HepG2 (cell line): ENCODE data around the gene COL18A1. TPM values are rescaled to one million over a fixed set of nuclear protein-coding genes. Genes with fewer than 3 reads are reported as not detected.

Experiments
- ATF7 ChIP-seq, 2 experiments: fragments of 450-650 bp in 1 of 2; sonication (generic) in 1 of 2; formaldehyde crosslinking in 1 of 2; IDR thresholded peaks; 2 replicates each; pipeline versions ENCODE4 v1.4.0 to v1.6.1; 2016 to 2020; ENCODE audit warnings: antibody characterized with exemption in 1 of 2, mild to moderate bottlenecking in 1 of 2, missing genetic modification reagents in 1 of 2
- ATM ChIP-seq: fragments of 450-650 bp; IDR thresholded peaks from 2 replicates; pipeline ENCODE4 v1.7.1; 2017; ENCODE audit warnings: mild to moderate bottlenecking, borderline replicate concordance
- HNF4A ChIP-seq: sonication (generic); formaldehyde crosslinking; IDR thresholded peaks from 2 replicates; pipeline ENCODE4 v1.4.0; 2020; ENCODE audit warnings: missing genetic modification reagents
- HNRNPUL1 ChIP-seq: fragments of 200-400 bp; formaldehyde crosslinking; IDR thresholded peaks from 2 replicates; pipeline ENCODE4 v1.6.1; 2017; ENCODE audit warnings: low read depth, mild to moderate bottlenecking, low read length, moderate library complexity
- KLF16 ChIP-seq, 2 experiments: sonication (generic) in 1 of 2; formaldehyde crosslinking in 1 of 2; IDR thresholded peaks; 2 replicates each; pipeline versions ENCODE4 v1.6.1 to v1.8.0; 2016 to 2023; ENCODE audit warnings: missing genetic modification reagents in 2 of 2, missing compliant biosample characterization in 1 of 2
- MIER2 ChIP-seq: IDR thresholded peaks from 2 replicates; pipeline ENCODE4 v1.6.1; 2016; ENCODE audit warnings: missing biosample characterization, missing genetic modification reagents
- PTBP1 ChIP-seq: fragments of 200-400 bp; formaldehyde crosslinking; IDR thresholded peaks from 2 replicates; pipeline ENCODE4 v1.6.1; 2018; ENCODE audit warnings: low read length, low read depth; ENCODE audit not compliant: poor library complexity, severe bottlenecking
- RAD21 ChIP-seq: fragments of 450-650 bp; formaldehyde crosslinking; IDR thresholded peaks from 2 replicates; pipeline ENCODE4 v1.5.0; 2020; ENCODE audit warnings: mild to moderate bottlenecking
- RFXANK ChIP-seq: IDR thresholded peaks from 2 replicates; pipeline ENCODE4 v1.6.1; 2016
- RXRA ChIP-seq: sonication (generic); formaldehyde crosslinking; IDR thresholded peaks from 2 replicates; pipeline ENCODE4 v1.5.1; 2020; ENCODE audit warnings: missing genetic modification reagents
- SMARCE1 ChIP-seq: fragments of 450-650 bp; IDR thresholded peaks from 2 replicates; pipeline ENCODE4 v1.6.1; 2017; ENCODE audit warnings: borderline replicate concordance
- SRSF1 ChIP-seq: fragments of 200-400 bp; formaldehyde crosslinking; optimal IDR thresholded peaks from 2 replicates; pipeline ENCODE3; 2017; ENCODE audit warnings: mild to moderate bottlenecking, low read depth, low read length, moderate library complexity
- TOPORS ChIP-seq: sonication (generic); formaldehyde crosslinking; IDR thresholded peaks from 2 replicates; pipeline ENCODE4 v1.8.0; 2023; ENCODE audit warnings: mild to moderate bottlenecking, missing genetic modification reagents
- ZBTB49 ChIP-seq: sonication (generic); formaldehyde crosslinking; IDR thresholded peaks from 2 replicates; pipeline ENCODE4 v1.4.0; 2020; ENCODE audit warnings: missing genetic modification reagents, borderline replicate concordance
- ZFP62 ChIP-seq: sonication (generic); formaldehyde crosslinking; IDR thresholded peaks from 2 replicates; pipeline ENCODE4 v1.4.0; 2020; ENCODE audit warnings: missing genetic modification reagents
- ZNF260 ChIP-seq: sonication (generic); formaldehyde crosslinking; IDR thresholded peaks from 2 replicates; pipeline ENCODE4 v1.4.0; 2020; ENCODE audit warnings: missing genetic modification reagents, low read depth, mild to moderate bottlenecking, borderline replicate concordance
- ZNF34 ChIP-seq: sonication (generic); formaldehyde crosslinking; IDR thresholded peaks from 2 replicates; pipeline ENCODE4 v1.4.0; 2020; ENCODE audit warnings: mild to moderate bottlenecking, missing genetic modification reagents, borderline replicate concordance
- ZNF530 ChIP-seq: sonication (generic); formaldehyde crosslinking; IDR thresholded peaks from 2 replicates; pipeline ENCODE4 v1.5.0; 2020; ENCODE audit warnings: low read depth, mild to moderate bottlenecking, missing genetic modification reagents
- ZNF556 ChIP-seq: sonication (generic); formaldehyde crosslinking; IDR thresholded peaks from 2 replicates; pipeline ENCODE4 v1.4.0; 2020; ENCODE audit warnings: mild to moderate bottlenecking, missing genetic modification reagents, borderline replicate concordance
- polyA plus RNA-seq, 8 experiments: library from polyadenylated mRNA; depleted of rRNA in 3 of 8; stranded (reverse) in 7 of 8; unstranded in 1 of 8; fragments of >200 nt; fragmentation: Illumina TruSeq in 4 of 8; extraction: Trizol in 4 of 8; gene quantifications; 2 replicates each; pipeline versions ENCODE4 v1.2.1 to v1.2.3, GENCODE V29; 2011 to 2016; ENCODE audit warnings: low read depth in 4 of 8, missing spikeins in 1 of 8, mixed read lengths in 1 of 8; ENCODE audit not compliant: insufficient read depth in 1 of 8
- total RNA-seq, 5 experiments: library from RNA; depleted of rRNA; stranded (reverse); fragments of >200 nt; fragmentation: Illumina TruSeq; extraction: Trizol; gene quantifications; 2 replicates each; pipeline ENCODE4 v1.2.3, GENCODE V29; 2016; ENCODE audit warnings: low read depth in 1 of 5
- TF ChIP-seq, protein P1 (sequence below): sonication (generic); formaldehyde crosslinking; IDR thresholded peaks from 2 replicates; pipeline ENCODE4 v1.4.0; 2020; ENCODE audit warnings: missing genetic modification reagents
- TF ChIP-seq, protein P2 (sequence below): sonication (generic); formaldehyde crosslinking; IDR thresholded peaks from 2 replicates; pipeline ENCODE4 v1.4.0; 2020; ENCODE audit warnings: mild to moderate bottlenecking, missing genetic modification reagents
- TF ChIP-seq, protein P3 (sequence below): sonication (generic); formaldehyde crosslinking; IDR thresholded peaks from 2 replicates; pipeline ENCODE4 v1.8.1; 2023; ENCODE audit warnings: mild to moderate bottlenecking, missing genetic modification reagents, borderline replicate concordance

Gene COL18A1
- total and polyA plus RNA-seq, 2 of the 13 experiments (the other 11 are each of a cell fraction or from before 2014, with no cell fraction given) = 79.0 to 102 TPM

GRCh38 chr21:45356653-45357435 is 48.1 kb upstream of the COL18A1 start (continued):
- TF ChIP-seq, protein P1, sequence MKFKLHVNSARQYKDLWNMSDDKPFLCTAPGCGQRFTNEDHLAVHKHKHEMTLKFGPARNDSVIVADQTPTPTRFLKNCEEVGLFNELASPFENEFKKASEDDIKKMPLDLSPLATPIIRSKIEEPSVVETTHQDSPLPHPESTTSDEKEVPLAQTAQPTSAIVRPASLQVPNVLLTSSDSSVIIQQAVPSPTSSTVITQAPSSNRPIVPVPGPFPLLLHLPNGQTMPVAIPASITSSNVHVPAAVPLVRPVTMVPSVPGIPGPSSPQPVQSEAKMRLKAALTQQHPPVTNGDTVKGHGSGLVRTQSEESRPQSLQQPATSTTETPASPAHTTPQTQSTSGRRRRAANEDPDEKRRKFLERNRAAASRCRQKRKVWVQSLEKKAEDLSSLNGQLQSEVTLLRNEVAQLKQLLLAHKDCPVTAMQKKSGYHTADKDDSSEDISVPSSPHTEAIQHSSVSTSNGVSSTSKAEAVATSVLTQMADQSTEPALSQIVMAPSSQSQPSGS (CRISPR knock-in tag) = no peak
- TF ChIP-seq HNF4A (CRISPR knock-in tag) = peak; percentile 84
- 0 out of 4 replicates have a peak, but pooled peaks of 1 of the 2 experiments have one; percentile 21 for TF ChIP-seq KLF16 (CRISPR knock-in tag; IDR thresholded peaks at IDR 0.05)
- 0 out of 2 replicates have a peak, but pooled peaks have one; percentile 17 for TF ChIP-seq RAD21 (CRISPR knock-in tag)
- no peak for TF ChIP-seq MIER2 (CRISPR knock-in tag)
- TF ChIP-seq, protein P2, sequence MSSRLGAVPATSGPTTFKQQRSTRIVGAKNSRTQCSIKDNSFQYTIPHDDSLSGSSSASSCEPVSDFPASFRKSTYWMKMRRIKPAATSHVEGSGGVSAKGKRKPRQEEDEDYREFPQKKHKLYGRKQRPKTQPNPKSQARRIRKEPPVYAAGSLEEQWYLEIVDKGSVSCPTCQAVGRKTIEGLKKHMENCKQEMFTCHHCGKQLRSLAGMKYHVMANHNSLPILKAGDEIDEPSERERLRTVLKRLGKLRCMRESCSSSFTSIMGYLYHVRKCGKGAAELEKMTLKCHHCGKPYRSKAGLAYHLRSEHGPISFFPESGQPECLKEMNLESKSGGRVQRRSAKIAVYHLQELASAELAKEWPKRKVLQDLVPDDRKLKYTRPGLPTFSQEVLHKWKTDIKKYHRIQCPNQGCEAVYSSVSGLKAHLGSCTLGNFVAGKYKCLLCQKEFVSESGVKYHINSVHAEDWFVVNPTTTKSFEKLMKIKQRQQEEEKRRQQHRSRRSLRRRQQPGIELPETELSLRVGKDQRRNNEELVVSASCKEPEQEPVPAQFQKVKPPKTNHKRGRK (CRISPR knock-in tag) = no peak
- no peak for TF ChIP-seq SRSF1
- TF ChIP-seq ZNF556 (CRISPR knock-in tag) = 0 out of 2 replicates have a peak, but pooled peaks have one; percentile 63
- TF ChIP-seq ZBTB49 (CRISPR knock-in tag) = no peak
- no peak for TF ChIP-seq ZNF530 (CRISPR knock-in tag)
- TF ChIP-seq, protein P3, sequence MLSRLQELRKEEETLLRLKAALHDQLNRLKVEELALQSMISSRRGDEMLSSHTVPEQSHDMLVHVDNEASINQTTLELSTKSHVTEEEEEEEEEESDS = no peak
- TF ChIP-seq TOPORS (CRISPR knock-in tag) = no peak
- TF ChIP-seq ZNF260 (CRISPR knock-in tag) = no peak
- TF ChIP-seq SMARCE1 = no peak
- TF ChIP-seq ATM = no peak
- no peak for TF ChIP-seq ZFP62
- TF ChIP-seq ATF7 (IDR thresholded peaks at IDR 0.05) = no peak
- no peak for TF ChIP-seq ATF7 (CRISPR knock-in tag; IDR thresholded peaks at IDR 0.05)
- no peak for TF ChIP-seq HNRNPUL1
- TF ChIP-seq PTBP1 = no peak
- no peak for TF ChIP-seq ZNF34 (CRISPR knock-in tag)
- TF ChIP-seq RXRA = peak; percentile 15; the same call in 1 of the 2 replicates
- TF ChIP-seq RFXANK (CRISPR knock-in tag) = no peak
